HG02840 (cell line): Measurements from ENCODE around the gene PCDHGA2.
"Not testable (repeated sequence)": the region's sequence is repeated elsewhere in the genome, so short reads cannot be mapped to it uniquely, and the experiment has no call there.

ENCODE experiments used
- ATAC-seq: cut with Tn5 transposase; IDR thresholded peaks from one replicate; pipeline ENCODE4 v1.9.1; 2021; ENCODE audit warnings: mild to moderate bottlenecking, moderate library complexity, moderate number of reproducible peaks; ENCODE audit not compliant: unreplicated experiment, low FRiP score

PCDHGA2 gene

DNA sequence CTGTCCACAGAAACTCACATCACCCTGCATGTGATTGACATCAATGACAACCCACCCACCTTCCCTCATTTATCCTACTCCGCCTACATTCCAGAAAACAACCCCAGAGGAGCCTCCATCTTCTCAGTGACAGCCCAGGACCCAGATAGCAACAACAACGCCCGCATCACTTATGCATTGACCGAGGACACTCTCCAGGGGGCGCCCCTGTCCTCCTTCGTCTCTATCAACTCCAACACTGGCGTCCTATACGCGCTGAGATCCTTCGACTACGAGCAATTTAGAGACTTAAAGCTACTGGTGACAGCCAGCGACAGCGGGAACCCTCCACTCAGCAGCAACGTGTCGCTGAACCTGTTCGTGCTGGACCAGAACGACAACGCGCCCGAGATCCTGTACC is 6.8 kb downstream of the PCDHGA2 start:
- ATAC-seq: no peak

DNA sequence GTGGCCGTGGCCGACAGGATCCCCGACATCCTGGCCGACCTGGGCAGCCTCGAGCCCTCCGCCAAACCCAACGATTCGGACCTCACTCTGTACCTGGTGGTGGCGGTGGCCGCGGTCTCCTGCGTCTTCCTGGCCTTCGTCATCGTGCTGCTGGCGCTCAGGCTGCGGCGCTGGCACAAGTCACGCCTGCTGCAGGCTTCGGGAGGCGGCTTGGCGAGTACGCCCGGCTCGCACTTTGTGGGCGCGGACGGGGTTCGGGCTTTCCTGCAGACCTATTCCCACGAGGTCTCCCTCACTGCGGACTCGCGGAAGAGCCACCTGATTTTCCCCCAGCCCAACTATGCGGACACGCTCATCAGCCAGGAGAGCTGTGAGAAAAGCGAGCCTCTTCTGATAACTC is 7.5 kb downstream of the PCDHGA2 start:
- not testable (repeated sequence) for ATAC-seq

DNA sequence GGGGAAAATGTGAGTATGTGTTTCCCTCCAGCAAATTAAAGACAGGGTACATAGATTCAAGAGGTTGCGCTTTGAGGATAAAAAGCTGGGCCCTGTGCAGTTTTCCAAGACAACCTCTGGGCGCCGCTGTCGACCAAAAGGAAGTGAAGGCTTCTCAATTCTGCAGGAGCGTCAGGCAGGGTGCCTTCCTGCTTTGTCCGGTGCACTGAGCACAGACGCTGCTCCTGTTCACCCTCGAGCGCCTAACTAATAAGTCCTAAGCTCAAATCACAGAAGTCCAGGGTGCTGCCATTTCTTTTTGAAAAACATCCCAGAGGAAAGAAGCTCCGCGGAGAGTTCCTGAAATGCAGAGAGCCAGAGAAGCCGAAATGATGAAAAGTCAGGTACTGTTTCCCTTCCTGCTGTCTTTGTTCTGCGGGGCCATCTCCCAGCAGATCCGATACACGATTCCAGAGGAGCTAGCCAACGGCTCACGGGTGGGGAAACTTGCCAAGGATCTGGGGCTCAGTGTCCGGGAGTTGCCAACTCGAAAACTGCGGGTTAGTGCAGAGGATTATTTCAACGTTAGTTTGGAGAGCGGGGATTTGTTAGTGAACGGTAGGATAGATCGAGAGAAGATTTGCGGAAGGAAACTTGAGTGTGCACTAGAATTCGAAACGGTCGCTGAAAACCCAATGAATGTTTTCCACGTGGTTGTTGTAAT is 11.5 kb downstream of the PCDHGA2 start, which contains the start of gene PCDHGB1:
Gene PCDHGB1, plus strand, starts transcription at position 183 of the 703 bp plus-strand sequence. Its CDS starts 162 bp downstream, at position 345.
- no peak for ATAC-seq

DNA sequence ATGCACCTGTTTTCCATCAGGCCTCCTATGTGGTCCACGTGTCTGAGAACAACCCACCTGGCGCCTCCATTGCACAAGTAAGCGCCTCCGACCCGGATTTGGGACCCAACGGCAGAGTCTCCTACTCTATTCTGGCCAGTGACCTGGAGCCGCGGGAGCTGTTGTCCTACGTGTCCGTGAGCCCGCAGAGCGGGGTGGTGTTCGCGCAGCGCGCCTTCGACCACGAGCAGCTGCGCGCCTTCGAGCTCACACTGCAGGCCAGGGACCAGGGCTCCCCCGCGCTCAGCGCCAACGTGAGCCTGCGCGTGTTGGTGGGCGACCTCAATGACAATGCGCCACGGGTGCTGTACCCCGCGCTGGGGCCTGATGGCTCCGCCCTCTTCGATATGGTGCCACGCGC is 13.0 kb downstream of the PCDHGA2 start:
- no peak for ATAC-seq

DNA sequence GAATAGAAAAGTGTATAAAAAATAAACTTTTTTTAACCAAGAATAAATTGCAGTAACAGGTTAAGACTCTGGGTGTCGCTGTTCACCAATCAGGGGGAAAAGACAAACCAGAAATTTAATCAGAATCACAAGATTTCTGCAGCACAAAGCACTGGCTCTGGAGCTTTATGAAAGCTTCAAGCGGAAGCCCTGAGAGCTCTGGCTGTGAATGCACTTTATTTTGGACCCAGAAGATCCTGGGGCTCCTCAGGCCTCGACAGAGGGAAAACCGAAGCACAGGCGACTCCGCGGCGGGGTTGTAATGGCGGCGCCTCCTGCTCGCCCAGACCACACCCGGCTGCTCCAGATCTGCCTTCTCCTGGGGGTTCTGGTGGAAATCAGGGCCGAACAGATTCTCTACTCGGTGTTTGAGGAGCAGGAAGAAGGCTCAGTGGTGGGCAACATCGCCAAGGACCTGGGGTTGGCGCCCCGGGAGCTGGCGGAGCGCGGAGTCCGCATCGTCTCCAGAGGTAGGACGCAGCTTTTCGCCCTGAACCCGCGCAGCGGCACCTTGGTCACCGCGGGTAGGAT is 16.4 kb downstream of the PCDHGA2 start, which contains the start of gene PCDHGA4:
Gene PCDHGA4, plus strand, starts transcription at position 122 of the 570 bp plus-strand sequence. Its CDS starts 87 bp downstream, at position 209.
- no peak for ATAC-seq

DNA sequence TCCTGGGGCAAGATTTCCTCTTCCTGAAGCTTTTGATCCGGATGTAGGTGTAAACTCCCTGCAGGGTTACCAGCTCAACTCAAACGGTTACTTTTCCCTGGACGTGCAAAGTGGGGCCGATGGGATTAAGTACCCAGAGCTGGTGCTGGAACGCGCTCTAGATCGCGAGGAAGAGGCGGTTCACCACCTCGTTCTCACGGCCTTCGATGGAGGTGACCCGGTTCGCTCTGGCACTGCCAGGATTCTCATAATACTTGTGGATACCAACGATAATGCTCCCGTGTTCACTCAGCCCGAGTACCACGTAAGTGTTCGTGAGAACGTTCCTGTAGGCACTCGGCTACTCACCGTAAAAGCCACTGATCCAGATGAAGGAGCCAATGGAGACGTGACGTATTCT is 17.1 kb downstream of the PCDHGA2 start:
- ATAC-seq: no peak

DNA sequence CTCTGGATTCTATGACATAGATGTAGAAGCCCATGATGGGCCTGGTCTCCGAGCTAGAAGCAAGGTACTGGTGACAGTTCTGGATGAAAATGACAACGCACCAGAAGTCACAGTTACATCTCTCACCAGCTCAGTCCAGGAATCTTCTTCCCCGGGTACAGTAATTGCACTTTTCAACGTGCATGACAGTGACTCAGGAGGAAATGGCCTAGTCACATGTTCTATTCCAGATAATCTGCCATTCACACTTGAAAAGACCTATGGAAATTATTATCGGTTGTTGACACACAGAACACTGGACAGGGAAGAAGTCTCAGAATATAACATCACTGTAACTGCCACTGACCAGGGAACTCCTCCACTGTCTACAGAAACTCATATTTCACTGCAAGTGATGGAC is 17.6 kb downstream of the PCDHGA2 start:
- ATAC-seq: no peak

DNA sequence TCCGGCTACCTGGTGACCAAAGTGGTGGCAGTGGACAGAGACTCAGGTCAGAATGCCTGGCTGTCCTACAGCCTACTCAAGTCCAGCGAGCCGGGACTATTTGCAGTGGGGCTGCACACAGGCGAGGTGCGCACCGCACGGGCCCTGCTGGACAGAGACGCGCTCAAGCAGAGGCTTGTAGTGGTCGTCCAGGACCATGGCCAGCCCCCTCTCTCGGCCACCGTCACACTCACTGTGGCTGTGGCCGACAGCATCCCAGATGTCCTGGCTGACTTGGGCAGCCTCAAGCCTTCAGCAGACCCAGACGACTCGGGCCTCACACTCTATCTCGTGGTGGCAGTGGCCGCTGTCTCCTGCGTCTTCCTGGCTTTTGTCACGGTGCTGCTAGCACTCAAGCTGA is 18.4 kb downstream of the PCDHGA2 start:
- no peak for ATAC-seq

DNA sequence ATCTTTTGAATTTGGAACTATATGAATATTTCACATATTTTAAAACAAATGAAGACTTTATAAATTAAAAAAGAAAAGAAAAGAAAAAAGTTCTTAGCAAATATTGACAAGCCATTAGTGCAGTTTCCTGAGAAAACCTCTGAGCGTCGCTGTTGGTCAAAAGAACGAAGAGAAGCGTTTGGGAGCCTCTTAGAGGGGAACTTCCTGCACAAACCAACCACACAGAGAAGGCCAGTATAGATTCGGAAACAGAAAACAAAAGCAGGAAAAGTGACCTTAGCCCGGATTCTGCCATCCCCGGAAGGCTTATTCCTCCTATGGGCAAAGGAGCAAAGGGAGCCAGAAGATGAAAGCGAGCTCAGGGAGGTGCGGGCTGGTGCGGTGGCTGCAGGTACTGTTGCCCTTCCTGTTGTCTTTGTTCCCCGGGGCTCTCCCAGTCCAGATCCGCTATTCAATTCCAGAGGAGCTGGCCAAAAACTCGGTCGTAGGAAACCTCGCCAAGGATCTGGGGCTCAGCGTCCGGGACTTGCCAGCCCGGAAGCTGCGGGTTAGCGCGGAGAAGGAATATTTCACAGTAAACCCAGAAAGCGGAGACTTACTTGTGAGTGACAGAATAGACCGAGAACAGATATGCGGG is 21.3 kb downstream of the PCDHGA2 start, which contains the start of gene PCDHGB2:
Gene PCDHGB2, plus strand, starts transcription at position 205 of the 637 bp plus-strand sequence. Its CDS starts 142 bp downstream, at position 347.
- peak; percentile 74 for ATAC-seq

DNA sequence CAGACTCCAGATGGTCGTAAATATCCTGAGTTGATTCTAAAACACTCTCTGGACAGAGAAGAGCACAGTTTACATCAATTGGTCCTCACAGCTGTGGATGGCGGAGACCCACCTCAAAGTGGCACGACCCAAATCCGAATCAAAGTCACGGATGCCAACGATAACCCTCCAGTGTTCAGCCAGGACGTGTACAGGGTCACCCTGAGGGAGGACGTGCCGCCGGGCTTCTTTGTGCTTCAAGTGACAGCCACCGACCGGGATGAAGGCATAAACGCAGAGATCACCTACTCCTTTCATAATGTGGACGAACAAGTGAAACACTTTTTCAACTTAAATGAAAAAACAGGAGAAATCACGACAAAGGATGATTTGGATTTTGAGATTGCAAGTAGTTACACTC is 22.1 kb downstream of the PCDHGA2 start:
- no peak for ATAC-seq

DNA sequence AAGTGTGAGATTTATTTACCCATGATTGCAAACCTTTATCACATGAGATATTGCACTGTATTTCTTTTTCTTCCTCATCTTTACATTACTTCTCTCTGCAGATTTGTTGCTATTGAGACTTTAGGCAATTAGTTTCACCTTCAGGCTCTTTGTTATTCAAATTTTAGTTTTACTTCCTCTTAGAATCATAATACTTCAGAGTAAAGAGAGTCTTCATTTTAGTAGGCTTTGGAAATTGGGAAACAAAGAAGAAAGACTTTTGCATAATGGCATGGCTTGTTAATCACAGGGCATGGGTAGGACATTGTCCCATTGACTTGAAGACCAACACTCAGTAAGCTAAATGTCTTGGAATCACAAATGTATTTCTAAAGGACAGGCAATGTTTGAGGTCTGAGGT is 24.2 kb downstream of the PCDHGA2 start:
- ATAC-seq: no peak

DNA sequence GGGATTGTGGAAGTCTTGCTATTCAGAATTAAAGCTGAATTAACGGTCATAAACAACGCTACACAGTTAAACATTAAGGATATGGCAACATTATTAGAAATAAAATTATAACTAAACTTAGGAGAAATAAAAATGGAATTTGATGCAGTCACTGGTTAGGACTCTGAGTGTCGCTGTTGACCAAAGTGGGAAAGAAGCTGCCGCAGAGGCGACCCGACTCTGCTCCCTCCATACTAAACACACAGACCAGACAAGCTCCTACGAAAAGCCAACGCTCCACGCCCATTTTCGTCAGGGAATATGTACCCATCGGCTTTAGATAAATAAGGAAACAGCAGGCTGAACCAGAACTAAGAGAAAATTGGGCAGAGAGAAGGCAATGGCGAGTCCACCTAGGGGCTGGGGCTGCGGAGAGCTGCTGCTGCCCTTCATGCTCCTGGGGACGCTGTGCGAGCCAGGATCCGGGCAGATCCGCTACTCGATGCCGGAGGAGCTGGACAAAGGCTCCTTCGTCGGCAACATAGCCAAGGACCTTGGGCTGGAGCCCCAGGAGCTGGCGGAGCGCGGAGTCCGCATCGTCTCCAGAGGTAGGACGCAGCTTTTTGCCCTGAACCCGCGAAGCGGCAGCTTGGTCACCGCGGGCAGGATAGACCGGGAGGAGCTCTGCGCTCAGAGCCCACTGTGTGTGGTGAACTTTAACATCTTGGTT is 25.5 kb downstream of the PCDHGA2 start, which contains the start of gene PCDHGA5:
Gene PCDHGA5, plus strand, starts transcription at position 211 of the 709 bp plus-strand sequence. Its CDS starts 169 bp downstream, at position 380.
- no peak for ATAC-seq

DNA sequence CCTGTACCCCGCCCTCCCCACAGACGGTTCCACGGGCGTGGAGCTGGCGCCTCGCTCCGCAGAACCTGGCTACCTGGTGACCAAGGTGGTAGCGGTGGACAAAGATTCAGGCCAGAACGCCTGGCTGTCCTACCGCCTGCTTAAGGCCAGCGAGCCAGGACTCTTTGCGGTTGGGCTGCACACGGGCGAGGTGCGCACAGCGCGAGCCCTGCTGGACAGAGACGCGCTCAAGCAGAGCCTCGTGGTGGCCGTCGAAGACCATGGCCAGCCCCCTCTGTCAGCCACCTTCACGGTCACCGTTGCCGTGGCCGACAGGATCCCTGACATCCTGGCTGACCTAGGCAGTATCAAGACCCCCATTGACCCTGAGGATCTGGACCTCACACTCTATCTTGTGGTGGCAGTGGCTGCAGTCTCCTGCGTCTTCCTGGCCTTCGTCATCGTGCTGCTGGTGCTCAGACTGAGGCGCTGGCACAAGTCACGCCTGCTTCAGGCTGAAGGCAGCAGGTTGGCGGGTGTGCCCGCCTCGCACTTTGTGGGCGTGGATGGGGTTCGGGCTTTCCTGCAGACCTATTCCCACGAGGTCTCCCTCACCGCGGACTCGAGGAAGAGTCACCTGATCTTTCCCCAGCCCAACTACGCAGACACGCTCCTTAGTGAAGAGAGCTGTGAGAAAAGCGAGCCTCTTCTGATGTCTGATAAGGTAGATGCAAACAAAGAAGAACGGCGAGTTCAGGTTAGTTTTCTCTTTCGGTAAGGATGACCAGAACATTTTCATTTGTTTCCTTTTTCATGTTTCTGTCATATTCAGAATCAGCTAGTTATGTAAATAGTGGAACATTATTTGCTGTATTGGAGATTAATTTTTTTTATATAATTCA is 27.7 kb downstream of the PCDHGA2 start:
- ATAC-seq: no peak

DNA sequence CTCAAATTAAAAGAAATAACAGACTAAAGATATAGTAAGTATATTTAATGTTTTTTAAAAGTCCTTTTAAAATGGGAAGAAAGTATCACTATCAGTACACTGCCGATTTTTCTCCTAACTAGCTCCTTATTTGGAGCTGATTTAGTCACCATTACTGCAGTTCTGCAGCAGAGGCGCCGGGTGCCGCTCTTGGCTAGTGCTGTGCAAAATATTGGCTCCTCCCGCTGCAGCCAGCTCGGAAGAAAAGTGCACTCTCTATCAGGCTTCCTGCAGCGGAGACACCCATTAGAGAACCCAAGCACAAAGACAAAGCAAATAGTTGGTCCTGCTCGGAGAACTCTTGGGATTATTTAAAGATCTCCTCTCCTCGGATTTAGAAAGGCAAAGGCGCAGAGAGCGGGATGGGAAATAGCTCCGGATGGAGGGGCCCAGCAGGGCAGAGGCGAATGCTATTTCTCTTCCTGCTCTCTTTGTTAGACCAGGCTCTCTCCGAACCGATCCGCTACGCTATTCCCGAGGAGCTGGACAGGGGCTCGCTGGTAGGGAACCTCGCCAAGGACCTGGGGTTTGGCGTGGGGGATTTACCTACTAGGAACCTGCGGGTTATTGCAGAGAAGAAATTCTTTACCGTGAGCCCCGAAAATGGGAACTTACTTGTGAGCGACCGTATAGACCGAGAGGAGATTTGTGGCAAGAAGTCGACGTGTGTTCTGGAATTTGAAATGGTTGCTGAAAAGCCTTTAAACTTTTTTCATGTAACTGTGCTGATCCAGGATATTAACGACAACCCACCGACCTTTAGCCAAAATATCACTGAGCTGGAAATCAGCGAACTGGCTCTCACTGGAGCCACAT is 31.7 kb downstream of the PCDHGA2 start, which contains the start of gene PCDHGB3:
Gene PCDHGB3, plus strand, starts transcription at position 249 of the 855 bp plus-strand sequence. Its CDS starts 153 bp downstream, at position 402.
- ATAC-seq: no peak

DNA sequence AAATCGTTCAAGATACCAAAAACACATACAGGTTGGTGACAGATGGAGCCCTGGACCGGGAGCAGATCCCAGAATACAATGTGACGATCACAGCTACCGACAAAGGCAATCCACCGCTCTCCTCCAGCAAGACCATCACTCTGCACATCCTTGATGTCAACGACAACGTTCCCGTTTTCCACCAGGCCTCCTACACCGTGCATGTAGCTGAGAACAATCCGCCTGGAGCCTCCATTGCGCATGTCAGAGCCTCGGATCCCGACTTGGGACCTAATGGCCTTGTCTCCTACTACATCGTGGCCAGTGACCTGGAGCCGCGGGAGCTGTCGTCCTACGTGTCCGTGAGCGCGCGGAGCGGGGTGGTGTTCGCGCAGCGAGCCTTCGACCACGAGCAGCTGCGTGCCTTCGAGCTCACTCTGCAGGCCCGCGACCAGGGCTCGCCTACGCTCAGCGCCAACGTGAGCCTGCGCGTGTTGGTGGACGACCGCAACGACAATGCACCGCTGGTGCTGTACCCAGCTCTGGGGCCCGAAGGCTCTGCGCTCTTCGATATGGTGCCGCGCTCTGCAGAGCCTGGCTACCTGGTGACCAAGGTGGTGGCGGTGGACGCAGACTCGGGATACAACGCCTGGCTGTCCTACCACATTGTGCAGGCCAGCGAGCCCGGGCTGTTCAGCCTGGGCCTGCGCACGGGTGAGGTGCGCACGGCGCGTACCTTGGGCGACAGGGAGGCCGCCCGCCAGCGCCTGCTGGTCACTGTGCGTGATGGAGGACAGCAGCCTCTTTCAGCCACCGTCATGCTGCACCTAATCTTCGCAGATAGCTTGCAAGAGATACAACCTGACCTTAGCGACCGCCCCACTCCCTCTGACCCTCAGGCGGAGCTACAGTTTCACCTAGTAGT is 33.3 kb downstream of the PCDHGA2 start:
- ATAC-seq: no peak

DNA sequence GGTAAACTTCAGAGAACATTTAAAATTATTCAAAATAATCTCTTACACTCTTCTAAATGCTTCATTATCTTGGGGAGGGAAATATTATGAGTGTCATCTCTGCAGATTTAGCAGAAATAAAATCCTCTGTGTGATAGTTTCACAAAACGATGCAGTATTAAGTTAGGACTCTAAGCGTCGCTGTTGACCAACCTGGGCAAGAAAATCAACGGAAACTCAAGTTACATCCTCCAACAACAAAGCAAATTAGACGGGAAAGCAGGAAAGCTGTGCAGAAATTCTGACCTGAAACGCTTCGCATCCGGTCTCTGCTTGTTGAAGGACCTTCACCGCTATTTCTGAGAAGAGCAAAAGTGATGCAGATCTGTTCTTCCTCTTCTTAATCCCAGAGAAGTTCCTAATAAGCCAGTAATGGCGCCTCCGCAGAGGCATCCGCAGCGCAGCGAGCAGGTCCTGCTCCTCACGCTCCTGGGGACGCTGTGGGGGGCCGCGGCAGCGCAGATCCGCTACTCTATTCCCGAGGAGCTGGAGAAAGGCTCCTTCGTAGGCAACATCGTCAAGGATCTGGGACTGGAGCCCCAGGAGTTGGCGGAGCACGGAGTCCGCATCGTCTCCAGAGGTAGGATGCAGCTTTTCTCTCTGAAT is 35.2 kb downstream of the PCDHGA2 start, which contains the start of gene PCDHGA6:
Gene PCDHGA6, plus strand, starts transcription at position 219 of the 645 bp plus-strand sequence. Its CDS starts 193 bp downstream, at position 412.
- no peak for ATAC-seq

DNA sequence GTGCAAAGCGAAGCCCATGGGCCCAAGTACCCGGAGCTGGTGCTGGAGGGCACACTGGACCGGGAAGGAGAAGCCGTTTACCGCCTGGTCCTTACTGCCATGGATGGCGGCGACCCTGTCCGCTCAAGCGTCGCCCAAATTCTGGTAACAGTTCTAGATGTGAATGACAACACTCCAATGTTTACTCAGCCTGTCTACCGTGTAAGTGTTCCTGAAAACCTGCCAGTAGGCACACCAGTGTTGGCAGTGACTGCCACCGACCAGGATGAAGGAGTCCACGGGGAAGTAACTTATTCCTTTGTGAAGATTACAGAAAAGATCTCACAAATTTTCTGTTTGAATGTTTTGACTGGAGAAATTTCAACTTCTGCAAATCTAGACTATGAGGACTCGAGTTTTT is 36.1 kb downstream of the PCDHGA2 start:
- ATAC-seq: no peak
